ENCODE data around the gene AJUBA.
"Not testable (repeated sequence)": the region's sequence is repeated elsewhere in the genome, so short reads cannot be mapped to it uniquely, and the experiment has no call there.

AJUBA gene

DNA sequence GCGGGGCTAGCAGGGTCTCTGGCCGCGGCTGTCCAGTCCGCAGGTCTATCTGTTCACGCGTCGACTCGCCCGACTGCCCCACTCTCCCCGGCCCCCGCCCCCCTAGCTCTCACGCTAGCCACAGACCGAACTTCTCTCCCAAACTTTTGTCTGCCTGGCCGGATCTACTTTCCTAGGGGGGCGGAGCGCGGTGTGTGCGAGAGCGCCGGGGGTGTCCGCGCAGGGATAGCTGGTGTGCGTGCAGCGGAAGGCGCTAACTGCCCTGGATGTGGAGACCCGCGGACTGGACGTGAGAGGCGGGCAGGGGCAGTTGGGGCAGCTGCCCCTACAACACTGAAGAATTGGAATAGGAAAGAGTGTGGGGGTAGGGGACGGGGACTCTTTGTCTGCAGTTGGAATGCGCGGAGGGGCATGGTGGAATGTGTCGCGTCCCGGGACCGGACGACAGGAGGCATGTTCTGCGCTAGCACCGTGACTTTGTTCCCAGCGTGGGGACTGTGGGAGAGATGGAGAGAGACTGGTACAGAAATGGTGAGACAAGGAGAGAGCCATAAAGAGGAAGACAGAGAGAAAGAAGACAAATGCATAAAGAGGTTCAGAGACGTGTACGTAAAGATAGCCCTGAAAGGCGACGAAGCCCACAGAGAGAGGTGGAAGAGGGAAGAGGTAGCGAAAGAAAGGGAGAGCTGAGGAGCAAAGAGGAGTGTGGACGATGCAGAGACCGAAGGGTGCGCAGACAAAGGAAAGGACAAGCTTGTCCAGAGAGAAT is at the start of gene AJUBA:
TSS of gene AJUBA (minus strand) at position 75 of the 769 bp plus-strand sequence. CDS start 285 bp downstream, outside the sequence.
- peak; percentile 98 for DNase-seq (ENCODE audit: low spot score)

DNA sequence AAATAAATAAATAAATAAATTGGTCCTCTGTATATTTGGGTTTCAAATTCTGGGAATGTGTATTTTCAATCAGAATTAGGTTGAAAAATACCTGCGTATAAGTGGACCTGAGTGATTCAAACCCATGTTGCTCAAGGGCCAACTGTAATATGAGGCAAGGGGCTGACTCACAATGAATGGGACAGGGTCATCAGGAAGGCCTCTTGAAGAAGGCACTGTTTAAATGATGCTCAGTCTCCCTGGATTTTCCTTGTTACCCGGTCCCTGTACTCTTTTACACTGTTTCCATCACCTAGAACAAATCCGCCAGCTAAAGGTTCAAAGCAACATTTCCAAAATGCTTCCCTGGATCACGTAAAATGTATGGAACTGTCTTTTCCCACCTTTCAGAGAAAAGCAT is 48.6 kb upstream of the AJUBA start:
- no peak for DNase-seq (ENCODE audit: low spot score)

DNA sequence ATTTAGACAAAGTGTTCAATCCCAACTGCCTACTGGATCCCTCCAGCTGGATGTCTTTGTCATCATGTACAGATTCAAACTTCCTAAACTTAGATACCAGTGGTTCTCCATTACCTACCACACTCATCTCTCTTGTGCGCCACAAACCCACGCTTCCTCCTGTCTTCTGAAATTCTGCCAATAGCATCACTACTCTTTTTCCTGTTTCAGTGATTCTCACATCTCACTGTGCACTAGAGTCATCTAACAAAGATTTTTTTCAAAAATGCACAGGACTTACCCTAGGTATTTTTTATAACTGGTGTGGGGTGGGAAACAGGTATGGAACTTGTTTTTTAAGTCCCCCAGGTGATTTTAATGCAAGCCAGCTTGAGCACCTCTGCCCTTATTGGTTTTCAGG is 46.4 kb upstream of the AJUBA start:
- no peak for DNase-seq (ENCODE audit: low spot score)

DNA sequence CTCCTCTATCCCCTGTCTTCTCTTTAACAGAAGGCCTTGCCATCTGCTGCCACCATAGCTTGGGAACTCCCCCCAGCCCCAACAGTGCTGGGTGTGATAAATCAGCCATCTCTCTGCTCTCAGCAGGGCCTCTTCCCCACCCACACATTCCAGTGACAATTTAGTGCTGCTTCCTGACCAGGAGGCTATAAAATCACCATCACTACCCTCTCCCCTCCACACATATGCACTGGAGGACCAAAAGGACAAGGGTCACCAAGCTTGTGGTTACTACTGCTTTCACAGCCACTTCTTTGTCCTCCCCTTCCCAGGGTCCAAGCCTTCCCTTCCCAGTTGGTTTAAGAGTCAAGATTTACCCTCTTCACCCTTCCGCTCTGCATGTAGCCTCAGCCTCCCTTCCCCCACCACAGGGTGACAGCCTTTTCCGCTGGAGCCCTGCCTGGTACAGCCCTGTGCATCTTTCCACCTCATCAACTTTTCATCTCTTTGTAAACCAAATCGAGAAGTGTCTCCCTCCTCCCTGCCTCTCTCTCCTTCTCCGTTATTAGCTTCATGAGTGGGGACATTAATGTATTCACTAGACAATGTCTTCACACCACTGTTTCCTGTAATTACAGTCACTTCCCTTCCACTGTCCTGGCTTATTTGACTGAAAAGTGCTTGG is 42.9 kb upstream of the AJUBA start:
- no peak for DNase-seq (ENCODE audit: low spot score)

DNA sequence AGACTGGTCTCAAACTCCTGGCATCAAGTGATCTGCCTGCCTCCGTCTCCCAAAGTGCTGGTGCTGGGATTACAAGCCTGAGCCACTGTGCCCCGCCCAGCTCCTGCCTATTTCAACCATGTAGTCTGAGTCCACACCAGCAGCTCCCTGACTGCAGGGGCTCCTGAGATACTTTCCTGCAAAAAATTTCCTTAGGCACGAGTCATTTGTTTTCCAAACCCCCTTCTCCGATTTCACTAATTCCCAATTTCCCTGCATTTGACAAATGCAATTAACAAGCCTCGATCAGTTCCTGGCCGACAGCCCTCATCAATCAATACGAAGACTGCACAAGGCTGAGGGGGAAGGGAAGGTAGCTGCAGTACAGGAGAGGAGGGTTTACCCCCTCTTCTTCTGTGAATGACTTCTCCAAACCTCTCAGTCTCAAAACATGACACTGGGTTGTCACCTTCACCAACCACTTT is 42.3 kb upstream of the AJUBA start:
- no peak for DNase-seq (ENCODE audit: low spot score)

DNA sequence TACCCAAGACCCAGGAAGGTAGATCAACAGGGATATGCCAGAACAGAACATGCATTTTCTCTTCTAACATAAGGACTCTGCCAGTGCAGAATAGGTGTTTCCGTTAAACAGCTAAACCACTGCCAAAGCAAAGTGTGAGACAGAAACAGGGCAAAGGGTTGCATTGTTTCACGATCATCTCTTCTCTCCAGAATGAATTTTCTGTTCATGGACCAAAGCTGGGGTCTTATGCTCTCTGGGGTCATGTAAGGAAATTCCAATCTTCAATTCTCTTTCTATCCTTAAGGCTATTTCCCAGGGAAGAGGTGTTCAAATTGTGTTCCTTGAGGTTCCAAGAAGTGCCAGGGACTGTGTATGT is 41.4 kb upstream of the AJUBA start:
- DNase-seq (ENCODE audit: low spot score): no peak

DNA sequence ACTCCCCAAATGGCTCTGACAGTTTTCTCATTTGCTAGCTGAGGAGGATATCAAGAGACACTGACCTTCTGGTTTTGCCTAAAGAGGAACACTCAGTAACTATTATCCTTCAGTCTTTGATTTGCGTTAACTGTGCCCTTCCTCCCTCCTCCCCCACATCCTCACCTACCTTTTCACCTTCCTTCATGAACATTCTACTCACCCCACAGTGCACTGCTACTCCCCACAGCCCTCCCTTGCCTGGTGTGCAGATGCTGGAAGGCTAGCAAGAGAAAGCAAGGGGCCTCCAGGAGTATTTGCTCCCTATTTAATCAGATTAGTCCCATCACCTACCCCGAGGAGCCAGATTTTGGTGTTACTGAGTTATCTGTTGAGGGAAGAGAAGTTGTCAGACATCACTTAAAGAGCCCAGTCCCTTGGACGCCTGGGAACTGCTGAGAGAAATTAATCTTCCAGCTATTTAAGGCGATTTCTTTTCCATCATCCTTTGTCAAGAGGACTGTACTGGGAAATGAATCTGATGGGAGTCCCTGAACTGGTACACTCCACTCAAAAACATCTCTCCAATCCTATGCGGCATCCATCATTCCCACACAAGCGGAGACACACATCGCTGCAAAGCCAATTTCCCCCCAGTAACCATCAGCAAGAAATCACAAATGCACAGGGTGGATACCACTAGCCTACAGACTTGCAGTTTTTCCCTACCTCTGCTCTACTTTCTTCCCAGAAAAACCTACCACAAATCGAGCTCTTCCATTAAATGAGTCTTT is 40.9 kb upstream of the AJUBA start:
- DNase-seq (ENCODE audit: low spot score): no peak

DNA sequence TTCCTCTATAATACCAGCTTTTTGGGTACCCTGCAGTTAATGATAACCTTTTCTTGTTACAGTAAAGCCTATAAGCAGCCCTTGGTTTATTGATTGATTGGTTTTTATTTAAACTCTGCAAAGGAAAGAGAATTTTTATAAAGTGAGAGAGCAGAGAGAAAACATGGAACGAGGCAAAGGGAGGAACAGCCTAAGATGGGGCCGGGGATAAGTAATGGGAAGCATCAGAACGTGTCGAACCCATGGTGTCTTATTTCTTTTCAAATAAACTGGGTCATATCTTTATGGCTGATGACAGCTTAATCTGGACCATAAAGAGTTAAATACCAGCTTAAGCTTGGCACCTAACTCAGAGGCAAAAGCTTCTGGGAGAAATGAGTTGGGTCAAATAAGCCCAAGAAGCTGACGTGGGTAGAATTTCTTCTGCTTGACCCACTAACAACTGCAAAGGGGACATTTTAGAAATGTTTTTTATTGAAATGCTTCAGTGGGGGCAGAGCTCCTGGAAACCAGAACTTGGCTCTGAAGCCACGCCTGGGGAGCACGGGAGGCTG is 39.6 kb upstream of the AJUBA start:
- no peak for DNase-seq (ENCODE audit: low spot score)

DNA sequence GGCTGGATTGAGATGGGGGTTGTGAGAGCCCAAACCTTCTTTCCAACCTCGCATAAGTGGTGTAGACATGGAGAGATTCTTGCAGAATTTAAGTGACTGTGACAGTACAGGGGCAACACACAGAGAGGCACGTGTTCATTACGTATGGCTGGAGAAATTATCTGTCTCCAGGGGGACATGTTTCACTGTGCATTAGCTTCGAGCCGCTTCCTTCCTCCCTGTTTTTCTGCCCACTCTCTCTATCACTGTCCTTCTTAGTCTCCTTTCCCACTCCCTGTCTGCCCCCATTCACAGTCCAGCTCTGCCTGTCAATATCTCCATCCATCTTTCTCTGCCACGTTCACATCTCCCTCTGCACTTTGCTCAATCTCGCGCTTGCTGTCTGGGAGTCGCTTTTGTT is 39.1 kb upstream of the AJUBA start:
- DNase-seq (ENCODE audit: low spot score): no peak

DNA sequence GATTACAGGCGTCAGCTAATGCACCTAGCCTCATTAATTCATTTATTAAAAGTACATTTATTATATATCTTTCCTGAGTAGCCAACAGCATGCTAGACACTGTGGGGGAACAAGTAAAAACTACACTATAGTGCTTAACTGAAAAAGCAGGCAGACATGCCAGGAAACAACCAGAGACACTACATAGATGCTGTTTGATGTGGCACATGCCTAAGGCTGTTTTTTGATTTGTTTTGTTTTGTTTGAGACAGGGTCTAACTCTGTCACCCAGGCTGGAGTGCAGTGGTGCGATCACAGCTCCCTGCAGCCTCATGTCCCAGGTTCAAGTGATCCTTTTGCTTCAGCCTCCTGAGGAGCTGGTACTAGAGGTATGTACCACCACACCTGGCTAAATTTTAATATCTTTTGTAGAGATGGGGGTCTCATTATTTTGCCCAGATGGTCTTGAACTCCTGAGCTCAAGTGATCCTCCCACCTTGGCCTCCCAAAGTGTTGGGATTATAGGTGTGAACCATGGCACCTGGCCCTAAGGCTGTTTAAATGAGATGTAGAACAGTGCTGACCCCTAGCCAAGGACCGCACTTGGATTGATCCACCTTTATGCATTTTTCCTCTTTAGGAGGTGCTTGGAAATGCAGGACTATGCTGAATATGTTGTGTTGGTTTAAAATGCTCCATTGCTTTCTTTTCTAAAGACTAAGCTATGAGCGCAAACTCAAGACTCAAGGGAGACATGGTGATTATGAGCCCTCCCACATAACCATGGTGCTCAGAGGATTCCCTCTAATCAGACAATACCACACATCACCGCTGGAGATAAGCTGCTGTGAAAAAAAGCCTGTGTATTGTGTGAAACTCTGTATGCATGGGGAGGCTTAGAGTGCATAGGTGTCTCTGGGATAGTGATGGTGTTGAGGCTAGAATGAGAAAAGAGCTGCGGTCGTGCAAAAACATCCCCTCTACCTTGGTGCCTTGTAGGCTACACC is 38.1 kb upstream of the AJUBA start:
- DNase-seq (ENCODE audit: low spot score): no peak

DNA sequence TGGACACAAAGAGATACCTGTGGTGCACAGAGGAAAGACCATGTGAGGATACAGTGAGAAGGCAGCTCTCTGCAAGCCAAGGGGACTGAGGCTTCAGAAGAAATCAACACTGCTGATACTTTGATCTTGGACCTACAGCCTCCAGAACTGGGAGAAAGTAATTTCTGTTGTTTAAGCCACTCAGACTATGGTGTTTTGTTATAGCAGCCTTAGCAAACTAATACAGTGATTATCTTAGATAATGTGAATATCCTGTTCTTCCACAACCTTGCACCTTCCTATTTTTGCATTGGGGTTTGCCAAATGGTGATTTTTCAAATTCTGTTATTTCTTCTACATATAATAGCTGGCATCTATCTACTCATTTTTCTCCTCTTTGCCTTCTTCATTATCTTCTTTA is 35.8 kb upstream of the AJUBA start:
- no peak for DNase-seq (ENCODE audit: low spot score)

DNA sequence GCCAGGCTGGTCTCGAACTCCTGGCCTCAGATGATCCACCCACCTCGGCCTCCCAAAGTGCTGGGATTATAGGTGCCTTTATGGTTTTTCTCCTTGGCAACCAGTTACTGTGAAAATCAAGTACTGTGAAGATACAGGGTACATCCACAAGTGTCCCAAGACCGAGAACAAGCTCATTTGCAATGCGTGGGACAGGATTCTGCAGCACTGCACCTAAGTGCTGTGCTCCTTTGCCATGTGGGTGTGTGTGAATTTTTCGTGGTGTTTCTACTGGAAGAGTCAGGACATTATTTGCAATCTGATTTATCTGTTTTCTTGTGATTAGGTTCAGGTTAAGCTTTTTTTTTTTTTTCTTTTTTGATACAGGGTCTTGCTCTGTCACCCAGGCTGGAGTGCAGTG is 34.7 kb upstream of the AJUBA start:
- no peak for DNase-seq (ENCODE audit: low spot score)

DNA sequence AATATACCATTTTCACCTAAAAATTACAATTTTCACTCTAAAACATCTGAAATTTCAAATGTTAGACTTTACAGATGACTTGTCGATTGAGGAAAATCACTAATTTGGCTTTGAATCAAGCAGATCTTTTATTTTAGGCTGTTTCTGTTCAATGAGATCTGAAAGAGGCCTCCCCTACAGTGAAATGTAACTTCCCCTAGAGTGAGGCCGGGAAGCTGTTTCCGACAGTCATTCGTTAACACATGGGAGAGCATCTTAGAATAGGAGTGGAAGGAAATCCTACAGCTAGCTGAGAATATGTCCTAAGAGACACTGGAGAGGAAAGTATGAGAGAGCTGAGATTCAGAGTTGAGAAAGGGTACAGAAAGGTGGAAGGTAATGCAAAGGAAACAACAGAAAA is 33.3 kb upstream of the AJUBA start:
- DNase-seq (ENCODE audit: low spot score): no peak

DNA sequence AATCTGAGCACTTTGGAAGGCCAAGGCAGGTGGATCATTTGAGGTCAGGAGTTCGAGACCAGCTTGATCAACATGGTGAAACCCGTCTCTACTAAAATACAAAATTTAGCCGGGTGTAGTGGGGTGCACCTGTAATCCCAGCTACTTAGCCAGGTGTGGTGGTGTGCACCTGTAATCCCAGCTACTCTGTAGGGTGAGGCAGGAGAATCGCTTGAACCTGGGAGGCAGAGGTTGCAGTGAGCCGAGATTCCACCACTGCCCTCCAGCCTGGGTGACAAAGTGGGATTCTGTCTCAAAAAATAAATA is 31.4 kb upstream of the AJUBA start:
- DNase-seq (ENCODE audit: low spot score): not testable (repeated sequence)

DNA sequence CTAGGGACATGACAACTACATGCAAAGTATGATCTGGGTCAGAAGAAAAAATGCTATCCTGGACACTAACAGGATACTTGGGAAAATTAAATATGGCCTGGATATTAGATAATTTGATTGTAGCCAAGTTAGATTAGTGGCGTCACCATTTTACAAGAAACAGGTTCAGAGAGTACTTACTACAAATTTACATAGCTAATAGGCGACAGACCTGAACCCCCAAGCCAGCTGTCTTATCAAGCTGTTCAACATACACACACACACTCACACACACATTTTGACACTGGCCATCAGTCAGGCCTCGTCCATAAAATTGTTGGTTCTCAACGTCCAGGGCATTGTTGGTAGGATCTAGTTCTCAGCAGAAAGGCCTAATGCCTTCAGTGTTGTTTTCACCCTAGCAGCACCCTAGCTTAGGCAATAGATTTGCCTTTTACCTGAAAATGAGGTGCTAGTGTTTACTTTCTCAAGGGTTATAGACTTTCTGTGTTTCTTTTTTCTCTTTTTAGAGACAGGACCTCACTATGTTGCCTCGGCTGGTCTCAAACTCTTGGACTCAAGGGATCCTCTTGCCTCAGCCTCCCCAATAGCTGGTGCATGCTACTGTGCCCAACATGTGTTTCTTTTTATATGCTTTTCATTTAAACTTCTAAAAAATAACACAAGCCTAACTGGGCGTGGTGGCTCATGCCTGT is 30.9 kb upstream of the AJUBA start:
- no peak for DNase-seq (ENCODE audit: low spot score)

DNA sequence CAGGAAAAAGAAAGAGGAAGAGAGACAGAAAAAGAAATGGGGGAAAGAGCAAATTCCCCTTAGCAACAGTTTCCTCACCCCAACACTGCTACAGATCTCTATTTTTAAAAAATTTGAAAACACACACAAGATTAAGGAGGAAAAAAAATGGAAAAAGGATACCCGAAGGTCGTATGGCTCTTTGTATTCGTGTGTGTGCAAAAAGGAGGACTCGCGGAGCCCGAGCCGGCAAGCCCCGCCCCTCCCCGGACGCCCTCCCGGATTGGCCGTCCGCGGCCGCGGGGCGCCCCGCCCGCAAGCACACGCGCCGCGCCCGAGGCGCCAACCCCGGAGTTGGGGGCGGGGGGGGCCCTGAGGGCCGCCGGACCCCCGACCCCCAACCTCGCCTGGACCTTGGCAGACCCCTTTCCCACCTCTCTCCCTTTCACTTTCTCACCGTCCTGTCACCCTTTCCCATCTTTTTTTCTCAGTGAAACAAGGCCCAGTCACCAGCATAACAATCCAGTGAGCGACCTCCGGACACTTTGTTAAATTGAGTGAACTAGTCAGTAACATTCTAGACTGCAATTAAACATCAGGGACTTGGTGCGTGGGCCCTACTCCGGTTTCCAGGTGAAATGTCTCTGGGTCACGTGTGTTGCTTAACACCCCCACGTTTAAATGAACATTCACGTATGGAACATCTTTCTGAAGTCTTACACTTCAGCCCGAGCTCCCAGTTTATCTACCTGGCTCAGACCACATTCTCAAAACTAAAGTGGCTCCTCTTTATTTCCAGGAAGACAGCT is 27.8 kb upstream of the AJUBA start, which contains the start of gene C14orf93:
TSS of gene C14orf93 (minus strand) at position 205 of the 788 bp plus-strand sequence. CDS start 11,120 bp downstream, outside the sequence.
- DNase-seq (ENCODE audit: low spot score): peak; percentile 86

DNA sequence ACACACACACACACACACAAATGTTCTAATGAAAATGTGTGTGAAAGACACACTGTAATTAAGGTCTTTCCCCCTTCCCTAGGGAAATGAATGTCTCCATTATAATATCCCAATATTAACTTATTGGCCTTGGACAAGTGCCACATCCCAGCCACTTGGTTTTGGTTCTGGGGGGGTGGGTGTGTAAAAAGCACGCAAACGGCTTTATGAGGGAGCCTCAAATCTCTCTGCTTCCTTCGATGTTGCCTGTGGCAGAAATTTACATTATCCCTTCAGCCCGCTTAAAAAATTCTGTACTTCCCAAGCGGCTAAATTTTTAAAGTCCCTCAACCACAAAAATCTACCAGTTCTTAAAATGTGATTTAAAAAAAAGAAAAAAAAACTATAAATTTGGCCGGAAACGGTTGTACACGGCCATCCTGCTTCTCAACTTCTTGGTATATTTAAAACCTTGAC is 27.2 kb upstream of the AJUBA start:
- no peak for DNase-seq (ENCODE audit: low spot score)

DNA sequence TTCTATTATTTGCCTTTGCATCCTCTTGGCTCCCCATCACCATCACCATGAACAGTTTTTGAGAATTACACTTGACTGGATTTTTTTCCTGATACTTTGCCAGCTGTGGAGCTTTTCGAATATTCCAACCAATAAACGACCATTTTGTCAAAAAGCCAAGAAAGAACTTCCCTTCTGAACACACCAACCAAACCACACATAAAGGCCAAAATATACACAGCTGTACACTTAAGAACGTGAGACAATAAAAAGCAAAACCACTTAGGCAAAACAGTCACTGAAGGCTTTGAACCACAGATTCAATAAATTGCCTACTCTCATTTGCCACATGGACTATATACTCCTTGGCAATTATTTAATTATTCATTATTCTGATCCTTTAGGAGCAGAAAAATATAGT is 26.5 kb upstream of the AJUBA start:
- DNase-seq (ENCODE audit: low spot score): no peak

DNA sequence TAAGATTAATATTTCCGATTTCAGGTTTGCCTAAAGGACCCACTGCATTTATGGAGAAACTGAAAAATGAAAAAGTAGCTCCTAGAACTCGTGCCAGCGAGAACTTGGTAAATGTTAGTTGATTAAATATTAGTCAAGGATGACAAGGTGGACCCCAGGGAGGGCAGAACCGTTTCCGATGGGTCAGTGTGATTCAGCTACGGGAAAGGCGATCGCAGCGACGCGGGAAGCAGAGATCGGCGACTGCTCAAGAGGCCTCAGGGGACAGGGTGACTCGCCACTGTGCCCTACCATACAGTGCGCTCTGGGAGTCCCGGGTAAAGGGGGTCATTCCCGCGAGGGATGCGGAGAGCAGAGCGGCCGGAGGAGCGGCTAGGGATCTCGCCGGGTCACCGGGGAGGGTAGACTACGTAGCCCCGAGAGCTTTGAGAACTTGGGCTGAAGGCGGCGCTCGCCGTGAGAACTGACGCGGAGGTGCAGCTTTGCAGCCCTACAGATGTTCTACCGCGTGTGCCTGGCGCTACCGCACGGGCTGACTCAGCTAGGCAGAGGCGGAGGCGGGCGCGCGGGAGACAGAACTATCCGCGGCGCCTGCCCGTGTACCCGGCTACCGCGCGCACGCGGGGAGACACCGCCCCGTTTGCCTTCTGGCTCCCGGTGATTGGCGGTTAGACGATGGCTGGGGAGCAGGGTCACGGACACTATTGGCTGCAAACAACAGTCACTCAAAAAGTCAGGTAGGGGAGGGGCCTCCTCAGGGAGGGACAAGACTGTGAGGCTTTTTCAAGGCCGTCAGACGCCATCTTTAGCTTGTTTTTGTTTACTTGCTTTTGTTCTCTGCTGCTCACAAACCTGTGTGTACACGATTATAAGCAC is 24.4 kb upstream of the AJUBA start:
- DNase-seq (ENCODE audit: low spot score): peak; percentile 99

Data from hepatic stellate cell (primary cell).